ENCODE results near the gene COPZ1. TPM values are rescaled to one million over a fixed set of nuclear protein-coding genes. Genes with fewer than 3 reads are reported as not detected.

COPZ1 gene
- total and polyA plus RNA-seq, 9 of the 15 experiments (the other 6 are each of a cell fraction or from before 2014, with no cell fraction given): 137 to 487 (median 233) TPM

DNA sequence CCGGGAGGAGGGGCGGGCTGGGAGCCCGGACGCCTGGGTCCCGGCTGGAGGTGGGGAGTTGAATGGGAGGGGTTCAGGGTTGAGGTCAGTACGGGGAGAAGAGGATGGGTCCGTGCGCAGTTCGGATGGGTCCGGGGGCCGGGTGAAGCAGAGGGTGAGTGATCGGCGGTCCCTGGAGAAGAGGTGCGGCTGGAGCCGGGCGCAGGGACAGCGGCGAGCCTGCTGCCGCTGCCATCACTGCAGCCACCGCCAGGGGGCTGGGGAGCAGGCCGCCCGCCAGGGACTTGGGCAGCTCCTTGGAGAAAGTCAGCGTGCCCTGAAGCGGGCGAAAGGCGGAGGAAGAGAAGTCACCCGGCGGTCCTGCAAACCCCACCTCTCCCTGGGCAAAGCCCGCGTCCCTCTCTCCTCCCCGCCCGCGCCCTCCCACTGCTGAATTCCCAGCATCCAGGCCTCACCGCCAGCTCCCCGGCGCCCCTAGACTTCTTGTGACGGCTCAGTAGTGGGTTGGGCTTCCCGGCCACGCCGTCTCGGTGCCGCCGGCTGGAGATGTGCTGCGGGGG lies 45.3 kb downstream of the COPZ1 start (continued):
- TF ChIP-seq, protein P1, sequence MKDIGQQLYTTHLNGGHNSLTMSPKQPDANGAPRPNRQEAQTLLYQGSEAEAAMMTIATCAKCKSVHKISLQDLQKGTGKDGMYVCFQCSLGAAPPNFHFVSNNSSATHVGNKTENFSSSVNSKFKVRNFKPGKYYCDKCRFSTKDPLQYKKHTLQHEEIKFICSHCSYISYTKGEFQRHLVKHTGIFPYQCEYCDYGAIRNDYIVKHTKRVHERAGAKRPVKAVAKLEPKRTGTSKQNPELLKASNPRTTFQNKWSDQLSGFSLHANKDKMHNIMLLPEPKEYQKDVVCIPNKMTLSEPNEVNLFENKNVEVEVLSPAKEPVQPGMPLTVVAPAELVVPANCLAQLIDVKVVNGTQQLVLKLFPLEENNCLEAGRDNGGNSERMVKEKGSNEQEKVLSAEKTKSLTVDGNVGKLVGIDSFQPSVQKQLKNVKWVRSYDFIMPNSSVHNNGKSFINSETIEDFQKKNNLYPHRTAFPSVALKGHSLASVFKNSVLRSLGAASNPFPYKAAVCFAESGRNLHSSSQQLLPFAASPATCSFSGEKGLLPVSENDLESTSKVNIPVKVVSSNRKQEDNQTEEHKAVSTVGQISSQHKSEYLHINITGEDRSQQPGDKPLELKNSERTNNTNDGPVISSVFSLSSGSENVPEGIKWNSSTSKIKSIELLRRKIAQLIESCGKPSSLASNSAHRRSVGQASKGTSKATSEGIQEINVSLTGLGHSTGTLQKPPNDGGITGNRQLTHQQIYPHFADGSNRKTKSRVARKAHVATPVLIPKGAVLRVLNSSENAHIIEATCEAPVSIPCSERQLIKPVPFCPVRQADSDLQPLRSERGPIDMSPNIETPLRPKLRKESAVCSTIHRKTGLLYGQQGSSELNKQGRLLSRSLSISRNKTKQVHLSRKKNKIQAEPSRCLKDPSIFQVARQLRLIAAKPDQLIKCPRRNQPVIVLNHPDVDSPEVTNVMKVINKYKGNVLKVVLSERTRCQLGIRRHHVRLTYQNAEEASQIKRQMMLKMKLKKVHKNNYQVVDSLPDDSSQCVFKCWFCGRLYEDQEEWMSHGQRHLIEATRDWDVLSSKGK (CRISPR knock-in tag; IDR thresholded peaks at IDR 0.05): no peak
- TF ChIP-seq KLF10 (CRISPR knock-in tag; IDR thresholded peaks at IDR 0.05) (no peak), ELF1 (tag; IDR thresholded peaks at IDR 0.05) (no peak), ARNT (IDR thresholded peaks at IDR 0.05) (no peak), BRCA1 (IDR thresholded peaks at IDR 0.05) (no peak), BRCA1 (CRISPR knock-in tag; IDR thresholded peaks at IDR 0.05) (no peak), PRPF4 (IDR thresholded peaks at IDR 0.05; ENCODE audit: insufficient read depth, low read depth, low read length, poor library complexity, severe bottlenecking) (no peak), MYNN (IDR thresholded peaks at IDR 0.05) (peak; percentile 65; the same call in 1 of the 2 replicates), MYNN (CRISPR knock-in tag; IDR thresholded peaks at IDR 0.05) (no peak), ILK (tag; IDR thresholded peaks at IDR 0.05; ENCODE audit: borderline replicate concordance, low read depth) (no peak), KDM2B (CRISPR knock-in tag; IDR thresholded peaks at IDR 0.05) (no peak), FOXP1 (CRISPR knock-in tag; IDR thresholded peaks at IDR 0.05) (no peak), KDM4B (IDR thresholded peaks at IDR 0.05; ENCODE audit: borderline replicate concordance in 2 of 2, low read depth in 1 of 2) (no peak)
- TF ChIP-seq, protein P2, sequence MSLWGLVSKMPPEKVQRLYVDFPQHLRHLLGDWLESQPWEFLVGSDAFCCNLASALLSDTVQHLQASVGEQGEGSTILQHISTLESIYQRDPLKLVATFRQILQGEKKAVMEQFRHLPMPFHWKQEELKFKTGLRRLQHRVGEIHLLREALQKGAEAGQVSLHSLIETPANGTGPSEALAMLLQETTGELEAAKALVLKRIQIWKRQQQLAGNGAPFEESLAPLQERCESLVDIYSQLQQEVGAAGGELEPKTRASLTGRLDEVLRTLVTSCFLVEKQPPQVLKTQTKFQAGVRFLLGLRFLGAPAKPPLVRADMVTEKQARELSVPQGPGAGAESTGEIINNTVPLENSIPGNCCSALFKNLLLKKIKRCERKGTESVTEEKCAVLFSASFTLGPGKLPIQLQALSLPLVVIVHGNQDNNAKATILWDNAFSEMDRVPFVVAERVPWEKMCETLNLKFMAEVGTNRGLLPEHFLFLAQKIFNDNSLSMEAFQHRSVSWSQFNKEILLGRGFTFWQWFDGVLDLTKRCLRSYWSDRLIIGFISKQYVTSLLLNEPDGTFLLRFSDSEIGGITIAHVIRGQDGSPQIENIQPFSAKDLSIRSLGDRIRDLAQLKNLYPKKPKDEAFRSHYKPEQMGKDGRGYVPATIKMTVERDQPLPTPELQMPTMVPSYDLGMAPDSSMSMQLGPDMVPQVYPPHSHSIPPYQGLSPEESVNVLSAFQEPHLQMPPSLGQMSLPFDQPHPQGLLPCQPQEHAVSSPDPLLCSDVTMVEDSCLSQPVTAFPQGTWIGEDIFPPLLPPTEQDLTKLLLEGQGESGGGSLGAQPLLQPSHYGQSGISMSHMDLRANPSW (CRISPR knock-in tag; IDR thresholded peaks at IDR 0.05): no peak
- TF ChIP-seq, protein P3, sequence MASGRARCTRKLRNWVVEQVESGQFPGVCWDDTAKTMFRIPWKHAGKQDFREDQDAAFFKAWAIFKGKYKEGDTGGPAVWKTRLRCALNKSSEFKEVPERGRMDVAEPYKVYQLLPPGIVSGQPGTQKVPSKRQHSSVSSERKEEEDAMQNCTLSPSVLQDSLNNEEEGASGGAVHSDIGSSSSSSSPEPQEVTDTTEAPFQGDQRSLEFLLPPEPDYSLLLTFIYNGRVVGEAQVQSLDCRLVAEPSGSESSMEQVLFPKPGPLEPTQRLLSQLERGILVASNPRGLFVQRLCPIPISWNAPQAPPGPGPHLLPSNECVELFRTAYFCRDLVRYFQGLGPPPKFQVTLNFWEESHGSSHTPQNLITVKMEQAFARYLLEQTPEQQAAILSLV (tag; IDR thresholded peaks at IDR 0.05): no peak
- TF ChIP-seq, protein P4, sequence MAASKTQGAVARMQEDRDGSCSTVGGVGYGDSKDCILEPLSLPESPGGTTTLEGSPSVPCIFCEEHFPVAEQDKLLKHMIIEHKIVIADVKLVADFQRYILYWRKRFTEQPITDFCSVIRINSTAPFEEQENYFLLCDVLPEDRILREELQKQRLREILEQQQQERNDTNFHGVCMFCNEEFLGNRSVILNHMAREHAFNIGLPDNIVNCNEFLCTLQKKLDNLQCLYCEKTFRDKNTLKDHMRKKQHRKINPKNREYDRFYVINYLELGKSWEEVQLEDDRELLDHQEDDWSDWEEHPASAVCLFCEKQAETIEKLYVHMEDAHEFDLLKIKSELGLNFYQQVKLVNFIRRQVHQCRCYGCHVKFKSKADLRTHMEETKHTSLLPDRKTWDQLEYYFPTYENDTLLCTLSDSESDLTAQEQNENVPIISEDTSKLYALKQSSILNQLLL (CRISPR knock-in tag; IDR thresholded peaks at IDR 0.05; ENCODE audit: borderline replicate concordance): no peak
- TF ChIP-seq, protein P5, sequence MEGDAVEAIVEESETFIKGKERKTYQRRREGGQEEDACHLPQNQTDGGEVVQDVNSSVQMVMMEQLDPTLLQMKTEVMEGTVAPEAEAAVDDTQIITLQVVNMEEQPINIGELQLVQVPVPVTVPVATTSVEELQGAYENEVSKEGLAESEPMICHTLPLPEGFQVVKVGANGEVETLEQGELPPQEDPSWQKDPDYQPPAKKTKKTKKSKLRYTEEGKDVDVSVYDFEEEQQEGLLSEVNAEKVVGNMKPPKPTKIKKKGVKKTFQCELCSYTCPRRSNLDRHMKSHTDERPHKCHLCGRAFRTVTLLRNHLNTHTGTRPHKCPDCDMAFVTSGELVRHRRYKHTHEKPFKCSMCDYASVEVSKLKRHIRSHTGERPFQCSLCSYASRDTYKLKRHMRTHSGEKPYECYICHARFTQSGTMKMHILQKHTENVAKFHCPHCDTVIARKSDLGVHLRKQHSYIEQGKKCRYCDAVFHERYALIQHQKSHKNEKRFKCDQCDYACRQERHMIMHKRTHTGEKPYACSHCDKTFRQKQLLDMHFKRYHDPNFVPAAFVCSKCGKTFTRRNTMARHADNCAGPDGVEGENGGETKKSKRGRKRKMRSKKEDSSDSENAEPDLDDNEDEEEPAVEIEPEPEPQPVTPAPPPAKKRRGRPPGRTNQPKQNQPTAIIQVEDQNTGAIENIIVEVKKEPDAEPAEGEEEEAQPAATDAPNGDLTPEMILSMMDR (IDR thresholded peaks at IDR 0.05 in 2 of 3, conservative IDR thresholded peaks at IDR 0.05 in 1 of 3; ENCODE audit: insufficient read depth in 2 of 3, low read depth in 1 of 3, low read length in 3 of 3): peak; percentile 90 to 97 (median 94)
